GM19324 (cell line): Measurements from ENCODE around the gene PPDPF.

ENCODE experiments used
- ATAC-seq: cut with Tn5 transposase; IDR thresholded peaks from one replicate; pipeline ENCODE4 v1.9.1; 2021; ENCODE audit warnings: mild to moderate bottlenecking, moderate library complexity; ENCODE audit not compliant: unreplicated experiment, low FRiP score

The PPDPF gene

GRCh38 chr20:63487116-63487764, 33.3 kb upstream of the PPDPF start:
- no peak for ATAC-seq

- no peak for ATAC-seq
Observed at GRCh38 chr20:63487781-63488241, 32.8 kb upstream of the PPDPF start.

GRCh38 chr20:63488315-63489251, 32.0 kb upstream of the PPDPF start:
- ATAC-seq = no peak

- ATAC-seq = no peak
Observed at GRCh38 chr20:63490416-63490815, 30.1 kb upstream of the PPDPF start.

GRCh38 chr20:63491078-63491477, 29.5 kb upstream of the PPDPF start:
- ATAC-seq = no peak

GRCh38 chr20:63491635-63492230, 28.8 kb upstream of the PPDPF start:
- ATAC-seq = no peak

- ATAC-seq = no peak
Observed at GRCh38 chr20:63492518-63492917, 28.0 kb upstream of the PPDPF start.

GRCh38 chr20:63492982-63493381, 27.6 kb upstream of the PPDPF start:
- ATAC-seq = no peak

- ATAC-seq = no peak
Observed at GRCh38 chr20:63493563-63494020, 27.0 kb upstream of the PPDPF start.

- no peak for ATAC-seq
Observed at GRCh38 chr20:63494084-63494419, 26.5 kb upstream of the PPDPF start.

- ATAC-seq = no peak
Observed at GRCh38 chr20:63494420-63495166, 26.0 kb upstream of the PPDPF start.

- no peak for ATAC-seq
Observed at GRCh38 chr20:63495167-63495720, 25.3 kb upstream of the PPDPF start.

GRCh38 chr20:63495741-63496595, 24.6 kb upstream of the PPDPF start:
- no peak for ATAC-seq

- ATAC-seq = no peak
Observed at GRCh38 chr20:63496596-63497120, 23.9 kb upstream of the PPDPF start.

- ATAC-seq = no peak
Observed at GRCh38 chr20:63497138-63497945, 23.2 kb upstream of the PPDPF start.

- ATAC-seq = no peak
Observed at GRCh38 chr20:63497946-63498935, 22.3 kb upstream of the PPDPF start.

GRCh38 chr20:63498960-63499337, 21.6 kb upstream of the PPDPF start, which contains the start of gene EEF1A2:
Gene EEF1A2 (minus strand): TSS chr20:63499083. CDS start chr20:63497763, 1,320 bp downstream.
- no peak for ATAC-seq
